T-cell (primary cell): ENCODE results near the gene ATP1B1. TPM values are rescaled to one million over a fixed set of nuclear protein-coding genes. Genes with fewer than 3 reads are reported as not detected.

Source experiments
- ATAC-seq, 4 experiments: fragments of 200-7000 bp in 3 of 4; fragments of 150-1000 bp in 1 of 4; cut with Tn5 transposase; replicated peaks in 1 of 4; 1 replicate in 3 of 4; 2 replicates in 1 of 4; pipeline ENCODE4 v1.10.0; 2021; ENCODE audit warnings: moderate library complexity in 3 of 4, mild to moderate bottlenecking in 2 of 4, moderate number of reproducible peaks in 1 of 4
- CTCF ChIA-PET, 2 donors: fragments of 300-600 bp; sonication (Branson Sonifier 250); formaldehyde crosslinking; loops; one replicate each; lab custom pipeline; 2022; ENCODE audit warnings: antibody characterized with exemption in 2 of 2; lab: Charles Lee
- POLR2A ChIA-PET, 2 donors: fragments of 300-600 bp; sonication (Branson Sonifier 250); formaldehyde crosslinking; loops; one replicate each; lab custom pipeline; 2022; ENCODE audit warnings: antibody characterized with exemption in 2 of 2; lab: Charles Lee
- DNase-seq, 35 experiments: peaks; one replicate each; pipeline versions ENCODE4 v3.0.0 to v3.0.0-alpha.2; 2013 to 2023
- H3K27ac ChIP-seq: one replicate; pipeline ENCODE4 v1.5.1; 2013; ENCODE audit warnings: low read length
- H3K27me3 ChIP-seq, 2 experiments: replicated peaks in 1 of 2; 1 replicate in 1 of 2; 2 replicates in 1 of 2; pipeline versions ENCODE4 v1.6.1 to v1.7.0; 2013; ENCODE audit warnings: low read length in 1 of 2, mixed read lengths in 1 of 2; ENCODE audit not compliant: control insufficient read depth in 2 of 2, insufficient read depth in 2 of 2; ENCODE audit errors: extremely low read depth in 1 of 2
- H3K36me3 ChIP-seq, 2 donors: 1 replicate in 1 of 2; 2 replicates in 1 of 2; pipeline versions ENCODE4 v1.6.1 to v1.7.0; 2013; ENCODE audit warnings: low read length in 1 of 2; ENCODE audit not compliant: control insufficient read depth in 2 of 2, insufficient read depth in 1 of 2; ENCODE audit errors: extremely low read depth in 1 of 2
- H3K4me1 ChIP-seq, 2 experiments: 1 replicate in 1 of 2; 2 replicates in 1 of 2; pipeline versions ENCODE4 v1.6.1 to v1.7.0; 2013; ENCODE audit warnings: low read length in 2 of 2, mixed read lengths in 1 of 2; ENCODE audit not compliant: insufficient read depth in 2 of 2, control insufficient read depth in 1 of 2; ENCODE audit errors: extremely low read depth in 1 of 2
- H3K4me3 ChIP-seq, 2 donors: 1 replicate in 1 of 2; 2 replicates in 1 of 2; pipeline versions ENCODE4 v1.5.1 to v1.7.0; 2013; ENCODE audit warnings: mild to moderate bottlenecking in 2 of 2, low read length in 1 of 2, moderate library complexity in 1 of 2; ENCODE audit not compliant: control insufficient read depth in 1 of 2; ENCODE audit errors: extremely low read depth in 1 of 2
- H3K9me3 ChIP-seq: 2 replicates; pipeline ENCODE4 v1.7.0; 2013
- H3K27ac Mint-ChIP-seq, 2 donors: one replicate each; pipeline ENCODE4 v1.8.0; 2020 to 2021; ENCODE audit warnings: mild to moderate bottlenecking in 2 of 2, mixed read lengths in 2 of 2
- H3K27me3 Mint-ChIP-seq, 2 donors: one replicate each; pipeline ENCODE4 v1.8.0; 2021 to 2022; ENCODE audit warnings: mixed read lengths in 2 of 2
- H3K36me3 Mint-ChIP-seq: one replicate; pipeline ENCODE4 v1.8.0; 2021; ENCODE audit warnings: mixed read lengths
- H3K4me1 Mint-ChIP-seq, 3 donors: one replicate each; pipeline ENCODE4 v1.8.0; 2020 to 2022; ENCODE audit warnings: mixed read lengths in 3 of 3, mild to moderate bottlenecking in 1 of 3
- H3K4me3 Mint-ChIP-seq, 3 donors: one replicate each; pipeline ENCODE4 v1.8.0; 2020 to 2022; ENCODE audit warnings: mild to moderate bottlenecking in 3 of 3, mixed read lengths in 3 of 3, moderate library complexity in 3 of 3
- H3K9me3 Mint-ChIP-seq, 3 donors: one replicate each; pipeline ENCODE4 v1.8.0; 2020 to 2022; ENCODE audit warnings: mixed read lengths in 3 of 3
- WGBS: methylation state at CpG from one replicate; pipeline ENCODE4 v1.1.5; 2013; ENCODE audit warnings: missing lambda C conversion rate; ENCODE audit not compliant: insufficient coverage; 5-methylcytosine and 5-hydroxymethylcytosine counted together
- total RNA-seq, 35 experiments: library from RNA in 6 of 35; stranded (reverse) in 6 of 35; fragments of 120-200 nt in 1 of 35; gene quantifications; one replicate each; pipeline versions ENCODE4 v1.2.1 to v1.2.4 and lab custom pipeline; 2013 to 2026

Gene ATP1B1
- total RNA-seq, 5 donors from 2014 or later (not counting 1 experiment from before 2014, with no cell fraction given) = 2.5 to 6.1 (median 3.9) TPM

- H3K9me3 Mint-ChIP-seq = no peaks in the 10 kb centered on the region
- H3K27me3 Mint-ChIP-seq = no peaks in the 10 kb centered on the region
- H3K27ac ChIP-seq = no peak overlapping the region
- peaks cover 10% of the 10 kb centered on the region for H3K36me3 Mint-ChIP-seq
- no peak overlapping the region for H3K27ac Mint-ChIP-seq
- H3K4me3 ChIP-seq = no peak overlapping the region
- ChIA-PET CTCF (no interaction called here), POLR2A (interaction anchor here in 1 of 2 donors (0.5 kb wide), 1 partner anchor 51 kb away, joined by 3 read pairs; no protein-coding TSS in a partner anchor)
- no peaks in the 10 kb centered on the region for H3K9me3 ChIP-seq
- no peaks in the 10 kb centered on the region for H3K4me1 Mint-ChIP-seq
- DNase-seq (no peak), ATAC-seq (no peak)
- no peaks in the 10 kb centered on the region for H3K36me3 ChIP-seq
- no peaks in the 10 kb centered on the region for H3K27me3 ChIP-seq
- WGBS = no CpG with 5 or more reads among the region's 3 CpGs
- no peak overlapping the region for H3K4me3 Mint-ChIP-seq
- no peaks in the 10 kb centered on the region for H3K4me1 ChIP-seq
These were observed 34.9 kb downstream of the ATP1B1 start for GRCh38 chr1:169141356-169141755.

GRCh38 chr1:169142129-169142528 is 35.6 kb downstream of the ATP1B1 start:
- Mint-ChIP-seq H3K4me1 (no peaks in the 10 kb centered on the region), H3K27ac (no peak overlapping the region), H3K27me3 (no peaks in the 10 kb centered on the region), H3K4me3 (no peak overlapping the region), H3K36me3 (peaks cover 9% of the 10 kb centered on the region), H3K9me3 (no peaks in the 10 kb centered on the region)
- H3K27ac ChIP-seq = no peak overlapping the region
- ChIA-PET POLR2A (interaction anchor here in 1 of 2 donors (0.5 to 0.8 kb wide), 2 partner anchors 28 to 52 kb away, joined by 3 read pairs; no protein-coding TSS in a partner anchor), CTCF (no interaction called here)
- no peak for ATAC-seq
- no peaks in the 10 kb centered on the region for H3K9me3 ChIP-seq
- no peaks in the 10 kb centered on the region for H3K36me3 ChIP-seq
- WGBS = no CpG with 5 or more reads among the region's 1 CpG
- no peaks in the 10 kb centered on the region for H3K27me3 ChIP-seq
- no peak overlapping the region for H3K4me3 ChIP-seq
- DNase-seq = no peak
- no peaks in the 10 kb centered on the region for H3K4me1 ChIP-seq

GRCh38 chr1:169143346-169143745 is 36.9 kb downstream of the ATP1B1 start:
- H3K9me3 Mint-ChIP-seq = no peaks in the 10 kb centered on the region
- ChIA-PET CTCF (no interaction called here), POLR2A (no interaction called here)
- ATAC-seq (no peak), DNase-seq (no peak)
- H3K4me1 Mint-ChIP-seq = no peaks in the 10 kb centered on the region
- WGBS = 100% methylated on average over 1 of the region's 3 CpGs
- no peaks in the 10 kb centered on the region for H3K9me3 ChIP-seq
- no peak overlapping the region for H3K27ac ChIP-seq
- no peaks in the 10 kb centered on the region for H3K36me3 ChIP-seq
- H3K4me3 Mint-ChIP-seq = no peak overlapping the region
- H3K4me3 ChIP-seq = no peak overlapping the region
- H3K27me3 ChIP-seq = no peaks in the 10 kb centered on the region
- no peaks in the 10 kb centered on the region for H3K4me1 ChIP-seq
- H3K27ac Mint-ChIP-seq = no peak overlapping the region
- peaks cover 4% of the 10 kb centered on the region for H3K36me3 Mint-ChIP-seq
- no peaks in the 10 kb centered on the region for H3K27me3 Mint-ChIP-seq

- Histone ChIP-seq H3K27me3 (no peaks in the 10 kb centered on the region), H3K9me3 (no peaks in the 10 kb centered on the region), H3K27ac (no peak overlapping the region), H3K4me3 (no peak overlapping the region), H3K36me3 (no peaks in the 10 kb centered on the region), H3K4me1 (no peaks in the 10 kb centered on the region)
- Mint-ChIP-seq H3K9me3 (no peaks in the 10 kb centered on the region), H3K27me3 (no peaks in the 10 kb centered on the region), H3K4me3 (no peak overlapping the region), H3K36me3 (peaks cover 4% of the 10 kb centered on the region), H3K4me1 (no peaks in the 10 kb centered on the region), H3K27ac (no peak overlapping the region)
- DNase-seq = no peak
- ChIA-PET POLR2A (interaction anchor here in 1 of 2 donors (0.6 kb wide), 1 partner anchor 103 kb away, joined by 4 read pairs; no protein-coding TSS in a partner anchor), CTCF (no interaction called here)
- ATAC-seq = no peak
These were observed 37.5 kb downstream of the ATP1B1 start for GRCh38 chr1:169143984-169144383.

- ATAC-seq = no peak
- Mint-ChIP-seq H3K9me3 (no peaks in the 10 kb centered on the region), H3K4me3 (no peak overlapping the region), H3K27me3 (no peaks in the 10 kb centered on the region), H3K4me1 (no peaks in the 10 kb centered on the region), H3K36me3 (peaks cover 4% of the 10 kb centered on the region), H3K27ac (no peak overlapping the region)
- Histone ChIP-seq H3K4me1 (no peaks in the 10 kb centered on the region), H3K27me3 (no peaks in the 10 kb centered on the region), H3K36me3 (no peaks in the 10 kb centered on the region), H3K27ac (no peak overlapping the region), H3K4me3 (no peak overlapping the region), H3K9me3 (no peaks in the 10 kb centered on the region)
- ChIA-PET POLR2A (no interaction called here), CTCF (no interaction called here)
- DNase-seq = no peak
- WGBS = 94% methylated on average over 2 of the region's 7 CpGs
These were observed 38.6 kb downstream of the ATP1B1 start for GRCh38 chr1:169144941-169145626.

GRCh38 chr1:169146576-169147214 is 40.2 kb downstream of the ATP1B1 start:
- Mint-ChIP-seq H3K9me3 (no peaks in the 10 kb centered on the region), H3K27ac (no peak overlapping the region), H3K36me3 (peaks cover 9% of the 10 kb centered on the region), H3K27me3 (no peaks in the 10 kb centered on the region), H3K4me1 (no peaks in the 10 kb centered on the region), H3K4me3 (no peak overlapping the region)
- H3K4me1 ChIP-seq = no peaks in the 10 kb centered on the region
- no CpG with 5 or more reads among the region's 1 CpG for WGBS
- H3K27me3 ChIP-seq = no peaks in the 10 kb centered on the region
- no peaks in the 10 kb centered on the region for H3K36me3 ChIP-seq
- no peaks in the 10 kb centered on the region for H3K9me3 ChIP-seq
- no peak overlapping the region for H3K4me3 ChIP-seq
- no peak for ATAC-seq
- H3K27ac ChIP-seq = no peak overlapping the region
- CTCF ChIA-PET = no interaction called here
- POLR2A ChIA-PET = no interaction called here
- no peak for DNase-seq
